OCI-LY7 (cell line): Measurements from ENCODE around the gene PIGN.

Experiments used
- CTCF ChIP-seq: fragments of 200-600 bp; sonication (generic); conservative IDR thresholded peaks from 2 replicates; pipeline ENCODE4 v1.5.1; 2014; ENCODE audit warnings: mild to moderate bottlenecking, antibody characterized with exemption, low read length, moderate library complexity, mixed read lengths
- EZH2phosphoT487 ChIP-seq: fragments of 200-600 bp; sonication (generic); IDR thresholded peaks from 2 replicates; pipeline ENCODE4 v1.6.1; 2018; ENCODE audit warnings: low read depth, borderline replicate concordance, mild to moderate bottlenecking, mixed run types, antibody characterized with exemption, low read length, moderate library complexity, mixed read lengths

GRCh38 chr18:62027914-62028520 lies 158.8 kb downstream of the PIGN start:
- TF ChIP-seq EZH2phosphoT487 (no peak), CTCF (no peak)
